ENCODE results near the gene EEFSEC. TPM values are rescaled to one million over a fixed set of nuclear protein-coding genes. Genes with fewer than 3 reads are reported as not detected.

The EEFSEC gene
- total RNA-seq, 1 experiment from 2014 or later: 14.0 TPM

DNA sequence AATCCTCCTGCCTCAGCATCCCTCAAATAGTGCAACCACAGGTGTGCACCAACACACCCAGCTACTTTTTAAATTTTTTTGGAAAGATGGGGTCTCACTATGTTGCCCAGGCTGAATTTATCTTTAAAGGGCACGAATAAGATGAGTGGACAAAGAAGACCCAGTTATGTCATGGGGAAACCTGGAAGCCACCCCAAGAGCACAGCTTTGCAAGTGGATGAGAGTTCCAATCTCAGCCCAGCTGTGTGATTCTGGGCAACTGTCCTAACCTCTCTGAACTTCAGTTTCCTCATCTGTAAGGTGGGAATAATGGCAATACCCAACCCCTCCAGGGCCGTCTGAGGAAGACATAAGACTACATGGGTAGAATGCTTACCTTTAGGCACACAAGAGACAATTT is 281.2 kb downstream of the EEFSEC start:
- no peak overlapping the region for H3K4me3 Mint-ChIP-seq (ENCODE audit: unreplicated experiment)
- no peaks in the 10 kb centered on the region for H3K27me3 Mint-ChIP-seq (ENCODE audit: insufficient read depth, unreplicated experiment)
- Histone ChIP-seq H3K4me1 (peaks cover 39% of the 10 kb centered on the region), H3K4me3 (ENCODE audit: low read depth, low read length) (no peak overlapping the region), H3K36me3 (ENCODE audit: control insufficient read depth, insufficient read depth, low read length) (no peaks in the 10 kb centered on the region; the same call in 1 of the 2 replicates), H3K27me3 (replicated peaks; ENCODE audit: control insufficient read depth, insufficient read depth, low read length) (no peaks in the 10 kb centered on the region), H3K9me3 (no peaks in the 10 kb centered on the region)
- H3K36me3 Mint-ChIP-seq (ENCODE audit: insufficient read depth, unreplicated experiment): peaks cover 6% of the 10 kb centered on the region
- ChIA-PET POLR2A (no interaction called here), CTCF (interaction anchor here (0.6 to 1.8 kb wide), 3 partner anchors 55 to 131 kb away, joined by 3 to 16 read pairs (median 3); no protein-coding TSS in a partner anchor)
- TF ChIP-seq, protein P1, sequence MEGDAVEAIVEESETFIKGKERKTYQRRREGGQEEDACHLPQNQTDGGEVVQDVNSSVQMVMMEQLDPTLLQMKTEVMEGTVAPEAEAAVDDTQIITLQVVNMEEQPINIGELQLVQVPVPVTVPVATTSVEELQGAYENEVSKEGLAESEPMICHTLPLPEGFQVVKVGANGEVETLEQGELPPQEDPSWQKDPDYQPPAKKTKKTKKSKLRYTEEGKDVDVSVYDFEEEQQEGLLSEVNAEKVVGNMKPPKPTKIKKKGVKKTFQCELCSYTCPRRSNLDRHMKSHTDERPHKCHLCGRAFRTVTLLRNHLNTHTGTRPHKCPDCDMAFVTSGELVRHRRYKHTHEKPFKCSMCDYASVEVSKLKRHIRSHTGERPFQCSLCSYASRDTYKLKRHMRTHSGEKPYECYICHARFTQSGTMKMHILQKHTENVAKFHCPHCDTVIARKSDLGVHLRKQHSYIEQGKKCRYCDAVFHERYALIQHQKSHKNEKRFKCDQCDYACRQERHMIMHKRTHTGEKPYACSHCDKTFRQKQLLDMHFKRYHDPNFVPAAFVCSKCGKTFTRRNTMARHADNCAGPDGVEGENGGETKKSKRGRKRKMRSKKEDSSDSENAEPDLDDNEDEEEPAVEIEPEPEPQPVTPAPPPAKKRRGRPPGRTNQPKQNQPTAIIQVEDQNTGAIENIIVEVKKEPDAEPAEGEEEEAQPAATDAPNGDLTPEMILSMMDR (IDR thresholded peaks at IDR 0.05; ENCODE audit: insufficient read depth in 1 of 2, low read depth in 1 of 2, low read length in 1 of 2, severe bottlenecking in 1 of 2, unreplicated experiment in 1 of 2): no peak
- H3K27ac Mint-ChIP-seq (ENCODE audit: unreplicated experiment): peak overlapping the region; percentile 56
- no peaks in the 10 kb centered on the region for H3K9me3 Mint-ChIP-seq (ENCODE audit: unreplicated experiment)
- H3K4me1 Mint-ChIP-seq (ENCODE audit: low read depth, unreplicated experiment): peaks cover 21% of the 10 kb centered on the region
- BruUV-seq (replicated peaks): no TSS peak
- no peak for DNase-seq
- intact Hi-C loops (cut with micrococcal nuclease; ENCODE audit: unreplicated experiment): no loop called here

DNA sequence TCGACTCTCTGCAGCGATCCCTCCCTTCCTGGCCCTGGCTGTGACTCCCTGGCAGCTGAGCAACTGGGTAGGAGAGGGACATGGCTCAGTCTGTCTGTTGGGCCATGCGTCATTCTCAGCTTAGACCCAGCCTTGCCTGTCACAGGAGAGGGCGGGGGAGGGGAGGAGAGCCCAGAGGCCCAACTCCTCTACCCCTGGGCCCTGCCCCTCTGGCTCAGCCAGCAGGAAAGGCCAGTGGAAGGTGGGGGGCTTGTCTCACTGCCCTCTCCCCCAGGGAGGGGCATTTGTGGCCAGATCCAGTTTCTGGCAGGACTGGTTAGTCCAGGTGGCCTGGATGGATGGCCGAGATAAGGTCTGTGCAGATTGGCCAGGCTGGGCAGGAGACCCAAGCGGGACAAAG is 281.8 kb downstream of the EEFSEC start:
- BruUV-seq (replicated peaks): no TSS peak

DNA sequence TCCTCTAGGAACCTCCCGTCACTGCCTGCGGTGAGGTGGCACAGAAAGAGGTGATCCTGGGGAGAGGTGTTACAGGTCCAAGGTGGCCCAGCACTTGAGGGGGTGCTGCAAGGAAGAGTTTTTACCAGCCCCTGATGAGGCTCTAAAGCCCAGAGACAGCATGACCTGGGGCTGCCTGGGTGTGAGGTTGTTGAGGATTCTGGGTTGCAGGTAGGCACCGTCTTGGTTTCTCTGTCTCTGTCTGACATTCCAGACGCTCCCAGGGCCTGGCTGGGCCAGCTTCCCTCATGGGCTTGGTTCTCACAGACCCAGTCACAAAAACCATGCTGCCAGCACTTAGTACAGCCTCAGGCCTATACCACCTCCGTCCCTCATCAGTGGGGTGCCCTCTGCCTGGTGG is 282.3 kb downstream of the EEFSEC start:
- Mint-ChIP-seq H3K4me3 (ENCODE audit: unreplicated experiment) (no peak overlapping the region), H3K27me3 (ENCODE audit: insufficient read depth, unreplicated experiment) (no peaks in the 10 kb centered on the region), H3K4me1 (ENCODE audit: low read depth, unreplicated experiment) (peaks cover 21% of the 10 kb centered on the region), H3K27ac (ENCODE audit: unreplicated experiment) (peak overlapping the region; percentile 56), H3K36me3 (ENCODE audit: insufficient read depth, unreplicated experiment) (peaks cover 6% of the 10 kb centered on the region), H3K9me3 (ENCODE audit: unreplicated experiment) (no peaks in the 10 kb centered on the region)
- Histone ChIP-seq H3K36me3 (ENCODE audit: control insufficient read depth, insufficient read depth, low read length) (no peaks in the 10 kb centered on the region; the same call in 1 of the 2 replicates), H3K4me3 (ENCODE audit: low read depth, low read length) (no peak overlapping the region), H3K27me3 (replicated peaks; ENCODE audit: control insufficient read depth, insufficient read depth, low read length) (no peaks in the 10 kb centered on the region), H3K9me3 (no peaks in the 10 kb centered on the region), H3K4me1 (peaks cover 39% of the 10 kb centered on the region)
- ChIA-PET CTCF (no interaction called here), POLR2A (no interaction called here)
- no peak for DNase-seq
- TF ChIP-seq, protein P1 (IDR thresholded peaks at IDR 0.05; ENCODE audit: insufficient read depth in 1 of 2, low read depth in 1 of 2, low read length in 1 of 2, severe bottlenecking in 1 of 2, unreplicated experiment in 1 of 2): no peak
- intact Hi-C loops (cut with micrococcal nuclease; ENCODE audit: unreplicated experiment): loop anchor here (1.0 kb wide), 1 partner anchor 53 kb away; no protein-coding TSS in a partner anchor
- no TSS peak for BruUV-seq (replicated peaks)

More for the DNA sequence above, 281.8 kb downstream of the EEFSEC start:
- TF ChIP-seq, protein P1 (IDR thresholded peaks at IDR 0.05; ENCODE audit: insufficient read depth in 1 of 2, low read depth in 1 of 2, low read length in 1 of 2, severe bottlenecking in 1 of 2, unreplicated experiment in 1 of 2): no peak
- peaks cover 6% of the 10 kb centered on the region for H3K36me3 Mint-ChIP-seq (ENCODE audit: insufficient read depth, unreplicated experiment)
- H3K27me3 Mint-ChIP-seq (ENCODE audit: insufficient read depth, unreplicated experiment): no peaks in the 10 kb centered on the region
- H3K4me3 ChIP-seq (ENCODE audit: low read depth, low read length): no peak overlapping the region
- ChIA-PET CTCF (interaction anchor here (0.6 to 0.9 kb wide), 2 partner anchors 55 to 130 kb away, joined by 3 read pairs; no protein-coding TSS in a partner anchor), POLR2A (no interaction called here)
- no peaks in the 10 kb centered on the region for H3K27me3 ChIP-seq (replicated peaks; ENCODE audit: control insufficient read depth, insufficient read depth, low read length)
- H3K9me3 ChIP-seq: no peaks in the 10 kb centered on the region
- no peaks in the 10 kb centered on the region; the same call in 1 of the 2 replicates for H3K36me3 ChIP-seq (ENCODE audit: control insufficient read depth, insufficient read depth, low read length)
- no peaks in the 10 kb centered on the region for H3K9me3 Mint-ChIP-seq (ENCODE audit: unreplicated experiment)
- H3K27ac Mint-ChIP-seq (ENCODE audit: unreplicated experiment): peak overlapping the region; percentile 56
- peaks cover 39% of the 10 kb centered on the region for H3K4me1 ChIP-seq
- H3K4me1 Mint-ChIP-seq (ENCODE audit: low read depth, unreplicated experiment): peaks cover 21% of the 10 kb centered on the region
- peak; percentile 85 to 89 for DNase-seq
- no peak overlapping the region for H3K4me3 Mint-ChIP-seq (ENCODE audit: unreplicated experiment)
- intact Hi-C loops (cut with micrococcal nuclease; ENCODE audit: unreplicated experiment): loop anchor here (1.0 kb wide), 1 partner anchor 53 kb away; no protein-coding TSS in a partner anchor
